ENCODE data around the gene AK2. TPM values are rescaled to one million over a fixed set of nuclear protein-coding genes. Genes with fewer than 3 reads are reported as not detected.
A peak's percentile ranks its signal among the peaks of the same experiment; 100 is the strongest.

The AK2 gene
- total and polyA plus RNA-seq, 2 donors (not counting 1 experiment from before 2014, with no cell fraction given): 62.6 to 141 TPM

- peaks cover 9% of the 10 kb centered on the region for H3K4me1 ChIP-seq (ENCODE audit: control insufficient read depth, extremely low read depth, insufficient read depth, low read length)
- peak in 1 of 2 donors; percentile 85 for DNase-seq (ENCODE audit: low read depth in 2 of 2)
Measured at GRCh38 chr1:32969566-32969965, 67.1 kb downstream of the AK2 start.

DNA sequence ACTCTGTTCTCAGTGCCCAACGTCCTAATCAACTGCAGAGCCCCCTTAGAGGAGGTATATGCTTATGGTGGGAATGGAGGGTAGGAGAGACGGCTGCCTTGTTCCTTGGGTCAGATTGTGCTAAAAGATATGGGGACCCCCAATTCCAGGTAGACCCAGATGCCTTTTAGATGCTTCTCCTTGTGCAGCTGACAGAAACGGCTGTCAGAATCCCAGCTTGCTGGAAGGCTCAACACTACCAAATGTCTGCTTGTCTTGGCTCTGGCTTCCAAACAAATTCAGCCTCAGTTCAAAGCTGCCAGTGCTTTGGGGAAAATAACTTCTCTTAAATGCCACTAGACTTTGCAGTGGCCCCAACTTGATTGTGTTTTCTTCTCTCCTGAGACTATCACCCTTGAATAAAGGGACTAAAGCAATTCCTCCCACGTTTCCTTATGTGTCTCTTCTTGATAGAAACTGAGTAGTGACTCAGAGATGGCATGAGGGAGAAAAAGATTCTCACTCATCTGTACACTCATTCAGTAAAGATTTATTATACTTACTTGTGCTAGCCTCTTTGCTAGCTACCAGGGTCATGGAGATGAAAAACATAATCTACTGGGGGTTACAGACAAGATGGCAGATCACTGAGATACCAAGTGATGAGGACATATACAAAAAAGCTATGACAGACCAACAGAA, 68.7 kb downstream of the AK2 start:
- TF ChIP-seq EZH2 (IDR thresholded peaks at IDR 0.05; ENCODE audit: low read length, missing control alignments): no peak
- TF ChIP-seq, protein P1, sequence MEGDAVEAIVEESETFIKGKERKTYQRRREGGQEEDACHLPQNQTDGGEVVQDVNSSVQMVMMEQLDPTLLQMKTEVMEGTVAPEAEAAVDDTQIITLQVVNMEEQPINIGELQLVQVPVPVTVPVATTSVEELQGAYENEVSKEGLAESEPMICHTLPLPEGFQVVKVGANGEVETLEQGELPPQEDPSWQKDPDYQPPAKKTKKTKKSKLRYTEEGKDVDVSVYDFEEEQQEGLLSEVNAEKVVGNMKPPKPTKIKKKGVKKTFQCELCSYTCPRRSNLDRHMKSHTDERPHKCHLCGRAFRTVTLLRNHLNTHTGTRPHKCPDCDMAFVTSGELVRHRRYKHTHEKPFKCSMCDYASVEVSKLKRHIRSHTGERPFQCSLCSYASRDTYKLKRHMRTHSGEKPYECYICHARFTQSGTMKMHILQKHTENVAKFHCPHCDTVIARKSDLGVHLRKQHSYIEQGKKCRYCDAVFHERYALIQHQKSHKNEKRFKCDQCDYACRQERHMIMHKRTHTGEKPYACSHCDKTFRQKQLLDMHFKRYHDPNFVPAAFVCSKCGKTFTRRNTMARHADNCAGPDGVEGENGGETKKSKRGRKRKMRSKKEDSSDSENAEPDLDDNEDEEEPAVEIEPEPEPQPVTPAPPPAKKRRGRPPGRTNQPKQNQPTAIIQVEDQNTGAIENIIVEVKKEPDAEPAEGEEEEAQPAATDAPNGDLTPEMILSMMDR (conservative IDR thresholded peaks at IDR 0.05 in 1 of 2, IDR thresholded peaks at IDR 0.05 in 1 of 2; ENCODE audit: low read depth in 1 of 2, low read length in 2 of 2): no peak
- Histone ChIP-seq H3K27ac (ENCODE audit: insufficient read depth, low read length) (no peak overlapping the region), H3K4me2 (ENCODE audit: extremely low read depth, insufficient read depth, low read length) (peak overlapping the region; percentile 7), H3K36me3 (ENCODE audit: control insufficient read depth, insufficient read depth, low read length) (no peaks in the 10 kb centered on the region), H3K9me3 (ENCODE audit: control insufficient read depth, insufficient read depth, low read depth, low read length) (no peaks in the 10 kb centered on the region), H2AFZ (ENCODE audit: low read length) (peak overlapping the region; percentile 36), H4K20me1 (ENCODE audit: control insufficient read depth, extremely low read depth, insufficient read depth, low read length) (no peaks in the 10 kb centered on the region), H3K27me3 (ENCODE audit: control insufficient read depth, insufficient read depth, low read length) (peaks cover 6% of the 10 kb centered on the region), H3K79me2 (ENCODE audit: control insufficient read depth, insufficient read depth, low read length) (peaks cover 8% of the 10 kb centered on the region), H3K9ac (ENCODE audit: insufficient read depth, low read length) (no peak overlapping the region), H3K4me3 (replicated peaks in 1 of 4; ENCODE audit: control extremely low read depth in 1 of 4, insufficient read depth in 1 of 4, low read depth in 3 of 4, low read length in 4 of 4) (no peak overlapping the region), H3K4me1 (ENCODE audit: control insufficient read depth, extremely low read depth, insufficient read depth, low read length) (peaks cover 9% of the 10 kb centered on the region)
- peak; percentile 14 to 75 for DNase-seq (ENCODE audit: low read depth in 2 of 2)

More at GRCh38 chr1:32969566-32969965, 67.1 kb downstream of the AK2 start:
- Histone ChIP-seq H3K9me3 (ENCODE audit: control insufficient read depth, insufficient read depth, low read depth, low read length) (no peaks in the 10 kb centered on the region), H3K27ac (ENCODE audit: insufficient read depth, low read length) (no peak overlapping the region), H3K4me3 (replicated peaks in 1 of 4; ENCODE audit: control extremely low read depth in 1 of 4, insufficient read depth in 1 of 4, low read depth in 3 of 4, low read length in 4 of 4) (no peak overlapping the region), H3K4me2 (ENCODE audit: extremely low read depth, insufficient read depth, low read length) (no peak overlapping the region), H2AFZ (ENCODE audit: low read length) (no peak overlapping the region), H3K79me2 (ENCODE audit: control insufficient read depth, insufficient read depth, low read length) (no peaks in the 10 kb centered on the region), H3K36me3 (ENCODE audit: control insufficient read depth, insufficient read depth, low read length) (no peaks in the 10 kb centered on the region), H4K20me1 (ENCODE audit: control insufficient read depth, extremely low read depth, insufficient read depth, low read length) (no peaks in the 10 kb centered on the region), H3K27me3 (ENCODE audit: control insufficient read depth, insufficient read depth, low read length) (peaks cover 6% of the 10 kb centered on the region), H3K9ac (ENCODE audit: insufficient read depth, low read length) (no peak overlapping the region)
- TF ChIP-seq, protein P1 (conservative IDR thresholded peaks at IDR 0.05 in 1 of 2, IDR thresholded peaks at IDR 0.05 in 1 of 2; ENCODE audit: low read depth in 1 of 2, low read length in 2 of 2): no peak
- TF ChIP-seq EZH2 (IDR thresholded peaks at IDR 0.05; ENCODE audit: low read length, missing control alignments): no peak

GRCh38 chr1:32966900-32967299, 69.8 kb downstream of the AK2 start:
- no peak for DNase-seq (ENCODE audit: low read depth in 2 of 2)
- TF ChIP-seq EZH2 (IDR thresholded peaks at IDR 0.05; ENCODE audit: low read length, missing control alignments): no peak
- TF ChIP-seq, protein P1 (conservative IDR thresholded peaks at IDR 0.05 in 1 of 2, IDR thresholded peaks at IDR 0.05 in 1 of 2; ENCODE audit: low read depth in 1 of 2, low read length in 2 of 2): no peak
- no peak overlapping the region for H3K27ac ChIP-seq (ENCODE audit: insufficient read depth, low read length)
- H3K4me3 ChIP-seq (replicated peaks in 1 of 4; ENCODE audit: control extremely low read depth in 1 of 4, insufficient read depth in 1 of 4, low read depth in 3 of 4, low read length in 4 of 4): no peak overlapping the region
- H2AFZ ChIP-seq (ENCODE audit: low read length): no peak overlapping the region
- no peak overlapping the region for H3K4me2 ChIP-seq (ENCODE audit: extremely low read depth, insufficient read depth, low read length)
- H3K4me1 ChIP-seq (ENCODE audit: control insufficient read depth, extremely low read depth, insufficient read depth, low read length): peaks cover 12% of the 10 kb centered on the region
- no peaks in the 10 kb centered on the region for H3K27me3 ChIP-seq (ENCODE audit: control insufficient read depth, insufficient read depth, low read length)
- H4K20me1 ChIP-seq (ENCODE audit: control insufficient read depth, extremely low read depth, insufficient read depth, low read length): no peaks in the 10 kb centered on the region
- no peaks in the 10 kb centered on the region for H3K9me3 ChIP-seq (ENCODE audit: control insufficient read depth, insufficient read depth, low read depth, low read length)
- no peaks in the 10 kb centered on the region for H3K36me3 ChIP-seq (ENCODE audit: control insufficient read depth, insufficient read depth, low read length)
- H3K9ac ChIP-seq (ENCODE audit: insufficient read depth, low read length): no peak overlapping the region
- peaks cover 17% of the 10 kb centered on the region for H3K79me2 ChIP-seq (ENCODE audit: control insufficient read depth, insufficient read depth, low read length)

Measured in fibroblast of lung (primary cell).